Hematopoietic multipotent progenitor cell treated with erythropoietin and hydrocortisone succinate and interleukin-3 and kit ligand, for 8 days (in vitro differentiated cells): Measurements from ENCODE around the gene SLC2A13.
"Not testable (repeated sequence)": the region's sequence is repeated elsewhere in the genome, so short reads cannot be mapped to it uniquely, and the experiment has no call there.

Source experiments
- DNase-seq: peaks from one replicate; pipeline ENCODE4 v3.0.0-alpha.2; 2015

Gene SLC2A13

GRCh38 chr12:39848218-39848617 is 257.7 kb downstream of the SLC2A13 start:
- not testable (repeated sequence) for DNase-seq

GRCh38 chr12:39846971-39847650 is 258.8 kb downstream of the SLC2A13 start:
- no peak for DNase-seq

DNA sequence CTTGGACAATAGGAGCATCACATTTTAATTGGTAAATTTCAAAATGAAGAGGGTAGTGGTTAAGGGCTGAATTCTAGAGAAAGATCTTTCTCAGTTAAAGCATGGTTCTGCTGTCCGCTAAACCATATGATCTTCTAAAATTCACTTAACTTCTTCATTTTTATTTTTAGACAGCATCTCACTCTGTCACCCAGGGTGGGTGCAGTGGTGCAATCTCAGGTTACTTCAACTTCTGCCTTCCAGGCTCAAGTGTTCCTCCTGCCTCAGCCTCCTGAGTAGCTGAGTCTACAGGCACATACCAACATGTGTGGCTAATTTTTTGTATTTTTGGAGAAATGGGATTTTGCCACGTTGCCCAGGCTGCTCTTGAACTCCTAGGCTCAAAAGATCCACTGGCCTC is 259.6 kb downstream of the SLC2A13 start:
- no peak for DNase-seq

DNA sequence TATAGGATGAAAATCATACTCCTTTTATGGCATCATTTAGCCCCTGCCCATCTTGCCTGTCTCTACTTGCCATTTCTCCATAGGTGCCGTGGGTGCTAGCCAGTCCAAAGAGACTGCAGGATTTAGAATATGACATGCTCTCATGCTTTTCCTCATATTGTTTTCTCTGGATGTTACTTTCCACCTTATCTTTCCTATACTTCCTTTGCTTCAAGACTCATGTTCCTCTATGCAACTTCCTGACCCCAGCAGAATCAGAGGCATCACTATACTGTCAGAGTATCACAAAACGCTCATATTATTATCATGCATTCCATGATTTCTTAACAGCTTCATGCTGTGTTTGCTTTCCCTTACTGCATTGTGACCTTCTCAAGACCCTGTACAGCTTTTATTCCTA is 265.5 kb downstream of the SLC2A13 start:
- no peak for DNase-seq

GRCh38 chr12:39839072-39839471 is 266.8 kb downstream of the SLC2A13 start:
- DNase-seq: no peak

DNA sequence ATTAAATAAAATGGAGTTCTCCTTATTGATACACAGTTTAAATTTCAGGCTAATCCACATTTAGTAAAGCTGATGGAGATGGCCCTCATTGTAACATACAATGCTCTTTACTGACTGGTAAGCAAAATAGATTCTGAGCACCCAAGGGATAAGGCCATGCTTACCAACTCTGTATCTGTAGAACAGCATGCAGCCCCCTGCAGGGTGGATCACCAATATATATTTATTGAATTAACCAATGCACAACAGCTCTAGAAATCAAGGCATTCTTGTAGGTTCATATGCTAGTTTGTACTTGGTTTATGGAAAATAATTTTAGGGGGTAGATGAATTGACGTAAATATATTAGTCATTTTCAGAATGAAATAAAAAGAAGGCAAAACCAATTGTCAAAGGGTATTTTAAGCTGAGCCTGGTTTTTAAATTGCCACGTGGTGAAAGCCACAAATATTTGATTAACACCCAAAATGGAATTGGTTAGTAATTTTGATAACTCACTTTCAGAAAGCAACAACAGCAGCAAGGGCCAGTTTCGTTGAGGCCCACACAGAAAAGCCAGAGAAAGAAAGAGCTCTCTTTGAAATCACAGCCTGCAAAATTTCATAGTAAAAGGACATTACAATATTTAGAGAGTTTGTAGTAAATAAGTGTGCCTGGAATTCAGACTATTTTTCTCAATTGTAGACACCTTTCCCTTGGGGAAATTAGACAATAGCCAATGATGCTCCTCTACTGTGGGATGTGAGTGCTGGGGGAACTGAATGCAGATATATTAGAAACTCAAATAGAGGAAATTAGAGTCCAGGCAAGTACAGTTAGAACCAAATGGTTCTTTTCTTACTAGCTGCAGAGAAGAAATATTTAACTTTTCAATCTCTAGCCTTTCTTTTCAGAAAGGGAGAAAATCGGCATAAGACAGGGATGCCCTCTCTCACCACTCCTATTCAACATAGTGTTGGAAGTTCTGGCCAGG is 270.1 kb downstream of the SLC2A13 start:
- DNase-seq: no peak

GRCh38 chr12:39831587-39832315 is 274.1 kb downstream of the SLC2A13 start:
- DNase-seq: no peak

GRCh38 chr12:39830852-39831520 is 274.9 kb downstream of the SLC2A13 start:
- no peak for DNase-seq

DNA sequence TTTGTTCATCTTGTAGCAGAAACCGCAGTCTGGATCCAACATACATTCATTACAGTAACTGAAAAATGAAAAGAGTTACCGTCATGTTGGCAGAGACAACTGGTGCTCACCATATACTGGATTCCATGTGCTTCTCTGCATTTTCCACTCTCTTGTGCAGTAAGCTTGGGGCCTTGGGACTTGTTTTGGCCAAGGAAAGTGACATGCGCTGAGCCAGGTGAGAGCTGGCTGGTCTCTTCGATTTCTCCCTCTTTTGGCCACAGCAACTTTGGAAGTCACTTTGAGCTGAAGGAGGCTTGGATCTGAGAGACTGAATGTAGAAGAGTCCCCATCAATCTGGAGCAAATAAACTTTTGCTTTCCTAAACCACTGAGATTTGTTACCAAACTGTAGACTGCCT is 275.7 kb downstream of the SLC2A13 start:
- no peak for DNase-seq

- DNase-seq: no peak
Measured at GRCh38 chr12:39824505-39825212, 281.2 kb downstream of the SLC2A13 start.

- DNase-seq: no peak
Measured at GRCh38 chr12:39816671-39817185, 289.2 kb downstream of the SLC2A13 start.

GRCh38 chr12:39815746-39816145 is 290.1 kb downstream of the SLC2A13 start:
- no peak for DNase-seq

GRCh38 chr12:39814626-39815025 is 291.3 kb downstream of the SLC2A13 start:
- no peak for DNase-seq

- no peak for DNase-seq
Measured at GRCh38 chr12:39813776-39814175, 292.1 kb downstream of the SLC2A13 start.

GRCh38 chr12:39812456-39812855 is 293.4 kb downstream of the SLC2A13 start:
- DNase-seq: not testable (repeated sequence)

- peak; percentile 21 for DNase-seq
Measured at GRCh38 chr12:39807043-39807442, 298.8 kb downstream of the SLC2A13 start.

GRCh38 chr12:39805651-39806050 is 300.2 kb downstream of the SLC2A13 start:
- DNase-seq: no peak

DNA sequence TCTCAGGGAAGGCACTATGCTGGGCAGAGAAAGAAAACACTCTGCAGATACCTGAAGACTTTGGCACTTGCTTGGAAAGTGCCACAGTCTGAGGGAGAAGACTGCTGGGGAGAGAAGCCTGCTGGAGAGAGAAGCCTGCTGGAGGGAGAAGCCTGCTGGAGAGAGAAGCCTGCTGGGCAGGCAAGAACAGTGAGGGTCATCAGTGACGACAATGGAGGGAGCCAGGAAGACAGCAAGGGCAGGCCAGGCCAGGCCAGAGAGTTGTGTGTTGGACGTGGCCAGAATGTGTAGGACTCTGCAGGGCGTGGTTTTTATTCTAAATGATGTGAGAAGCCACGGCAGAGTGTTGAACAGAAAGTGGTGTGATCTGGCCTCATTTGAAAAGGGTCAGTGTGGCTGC is 301.0 kb downstream of the SLC2A13 start:
- DNase-seq: no peak

GRCh38 chr12:39804479-39804878 is 301.4 kb downstream of the SLC2A13 start:
- DNase-seq: no peak

DNA sequence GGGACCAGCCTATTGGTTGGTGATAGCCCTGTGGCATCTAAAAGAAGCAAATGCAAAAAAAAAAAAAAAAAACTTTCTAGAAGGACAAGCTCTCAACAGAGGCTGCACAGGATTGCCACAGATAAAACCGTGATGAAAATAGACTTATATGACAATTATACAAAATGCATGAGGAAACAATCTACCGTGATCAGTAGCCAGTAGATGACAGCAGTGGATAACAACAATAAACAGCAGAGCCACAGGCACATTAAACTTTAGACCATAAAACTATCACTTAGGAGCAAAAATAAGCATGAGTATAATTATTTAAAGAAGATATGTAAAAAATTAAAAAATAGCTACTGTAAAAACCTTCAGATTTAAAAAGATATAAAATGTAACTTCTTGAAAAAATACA is 302.7 kb downstream of the SLC2A13 start:
- DNase-seq: no peak

DNA sequence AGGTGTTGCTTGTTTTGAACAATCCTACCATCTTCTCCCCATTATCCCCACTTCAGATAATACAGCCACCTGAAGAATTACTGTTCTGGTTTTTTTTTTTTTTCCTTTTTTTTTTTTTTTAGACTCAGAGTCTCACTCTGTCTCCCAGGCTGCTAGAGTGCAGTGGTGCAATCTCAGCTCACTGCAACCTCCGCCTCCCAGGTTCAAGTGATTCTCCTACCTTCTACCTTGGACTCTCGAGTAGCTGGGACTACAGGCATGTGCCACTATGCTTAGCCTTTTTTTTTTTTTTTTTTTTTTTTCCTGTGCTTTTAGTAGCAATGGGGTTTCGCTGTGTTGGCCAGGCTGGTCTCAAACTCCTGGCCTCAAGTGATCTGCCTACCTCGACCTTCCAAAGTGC is 306.9 kb downstream of the SLC2A13 start:
- no peak for DNase-seq

DNA sequence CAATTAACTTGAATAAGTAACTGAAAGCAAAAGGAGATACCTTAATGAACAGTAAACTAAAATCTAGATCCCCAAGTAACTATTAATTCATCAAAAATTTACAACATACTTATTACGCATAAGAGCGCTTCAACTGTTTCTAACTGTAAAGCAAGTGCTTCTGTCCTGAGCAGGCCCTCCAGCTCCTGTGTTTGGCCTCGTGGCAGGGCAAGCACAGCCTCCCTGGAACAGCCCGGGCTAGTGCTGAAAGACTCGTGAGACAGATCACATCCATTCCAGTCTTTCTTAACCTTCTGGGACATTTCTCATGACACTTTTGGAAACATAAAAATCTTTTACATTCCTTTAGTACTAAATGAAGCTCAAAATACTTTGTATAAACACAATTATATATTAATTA is 307.5 kb downstream of the SLC2A13 start:
- no peak for DNase-seq
